Thyroid gland (tissue), 4 donors: Measurements from ENCODE around the gene CFAP206.

ENCODE experiments used
- POLR2A ChIP-seq, 2 donors: fragments of 450-650 bp; IDR thresholded peaks; one replicate each; pipeline ENCODE4 v1.6.1; 2017; ENCODE audit warnings: antibody characterized with exemption in 2 of 2, mild to moderate bottlenecking in 2 of 2, moderate library complexity in 1 of 2
- TF ChIP-seq, protein P1 (sequence below), 6 experiments: fragments of 200-600 bp in 3 of 6; fragments of 450-650 bp in 3 of 6; sonication (generic) in 3 of 6; IDR thresholded peaks; one replicate each; pipeline ENCODE4 v1.5.1; 2016 to 2019; ENCODE audit warnings: antibody characterized with exemption in 6 of 6, mild to moderate bottlenecking in 2 of 6, inconsistent platforms in 1 of 6, moderate library complexity in 1 of 6

DNA sequence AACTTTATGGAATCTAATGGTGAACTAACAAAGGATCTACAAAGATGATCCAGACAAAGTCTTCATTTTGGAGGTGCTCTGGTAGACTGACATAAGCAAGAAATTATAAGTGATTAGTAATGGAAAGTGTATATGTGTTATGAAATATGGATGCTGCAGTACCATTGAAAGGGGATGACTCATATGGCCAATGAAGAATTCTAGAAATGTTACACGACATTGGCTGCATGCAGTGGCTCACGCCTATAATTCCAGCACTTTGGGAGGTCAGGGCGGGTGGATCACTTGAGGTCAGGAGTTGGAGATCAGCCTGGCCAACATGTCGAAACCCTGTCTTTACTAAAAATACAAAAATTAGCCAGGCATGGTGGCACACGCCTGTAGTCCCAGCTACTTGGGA, 23.5 kb downstream of the CFAP206 start:
- TF ChIP-seq, protein P1, sequence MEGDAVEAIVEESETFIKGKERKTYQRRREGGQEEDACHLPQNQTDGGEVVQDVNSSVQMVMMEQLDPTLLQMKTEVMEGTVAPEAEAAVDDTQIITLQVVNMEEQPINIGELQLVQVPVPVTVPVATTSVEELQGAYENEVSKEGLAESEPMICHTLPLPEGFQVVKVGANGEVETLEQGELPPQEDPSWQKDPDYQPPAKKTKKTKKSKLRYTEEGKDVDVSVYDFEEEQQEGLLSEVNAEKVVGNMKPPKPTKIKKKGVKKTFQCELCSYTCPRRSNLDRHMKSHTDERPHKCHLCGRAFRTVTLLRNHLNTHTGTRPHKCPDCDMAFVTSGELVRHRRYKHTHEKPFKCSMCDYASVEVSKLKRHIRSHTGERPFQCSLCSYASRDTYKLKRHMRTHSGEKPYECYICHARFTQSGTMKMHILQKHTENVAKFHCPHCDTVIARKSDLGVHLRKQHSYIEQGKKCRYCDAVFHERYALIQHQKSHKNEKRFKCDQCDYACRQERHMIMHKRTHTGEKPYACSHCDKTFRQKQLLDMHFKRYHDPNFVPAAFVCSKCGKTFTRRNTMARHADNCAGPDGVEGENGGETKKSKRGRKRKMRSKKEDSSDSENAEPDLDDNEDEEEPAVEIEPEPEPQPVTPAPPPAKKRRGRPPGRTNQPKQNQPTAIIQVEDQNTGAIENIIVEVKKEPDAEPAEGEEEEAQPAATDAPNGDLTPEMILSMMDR (IDR thresholded peaks at IDR 0.05) = no peak
- TF ChIP-seq POLR2A (IDR thresholded peaks at IDR 0.05) = no peak
